GM21390 (cell line): ENCODE data around the gene SNAP47.
"Not testable (repeated sequence)": the region's sequence is repeated elsewhere in the genome, so short reads cannot be mapped to it uniquely, and the experiment has no call there.

ENCODE experiments used
- ATAC-seq: cut with Tn5 transposase; IDR thresholded peaks from one replicate; pipeline ENCODE4 v1.9.1; 2021; ENCODE audit not compliant: unreplicated experiment

Gene SNAP47

GRCh38 chr1:227734856-227735538 is at the start of gene SNAP47, which contains the start of gene JMJD4:
Gene SNAP47 (plus strand): TSS chr1:227735435. CDS start chr1:227747737, 12,302 bp downstream.
Gene JMJD4 (minus strand): TSS chr1:227735302. CDS start chr1:227735273, 29 bp downstream.
- ATAC-seq = peak; percentile 92

- ATAC-seq = no peak
Measured at GRCh38 chr1:227685807-227686206, 49.4 kb upstream of the SNAP47 start.

- no peak for ATAC-seq
Measured at GRCh38 chr1:227697321-227697864, 37.8 kb upstream of the SNAP47 start.

- ATAC-seq = not testable (repeated sequence)
Measured at GRCh38 chr1:227701631-227702030, 33.6 kb upstream of the SNAP47 start.

GRCh38 chr1:227707846-227708245 is 27.4 kb upstream of the SNAP47 start:
- no peak for ATAC-seq

- ATAC-seq = no peak
Measured at GRCh38 chr1:227709451-227709850, 25.8 kb upstream of the SNAP47 start.

- not testable (repeated sequence) for ATAC-seq
Measured at GRCh38 chr1:227710474-227710873, 24.8 kb upstream of the SNAP47 start.

GRCh38 chr1:227712648-227713047 is 22.6 kb upstream of the SNAP47 start:
- peak; percentile 76 for ATAC-seq

- no peak for ATAC-seq
Measured at GRCh38 chr1:227718932-227719331, 16.3 kb upstream of the SNAP47 start.

- ATAC-seq = no peak
Measured at GRCh38 chr1:227723474-227723873, 11.8 kb upstream of the SNAP47 start.

GRCh38 chr1:227725046-227725445 is 10.2 kb upstream of the SNAP47 start:
- no peak for ATAC-seq

GRCh38 chr1:227726318-227726717 is 8.9 kb upstream of the SNAP47 start:
- no peak for ATAC-seq

GRCh38 chr1:227726924-227727599 is 8.2 kb upstream of the SNAP47 start:
- no peak for ATAC-seq

GRCh38 chr1:227728059-227728891 is 7.0 kb upstream of the SNAP47 start:
- ATAC-seq = no peak

GRCh38 chr1:227728892-227729143 is 6.4 kb upstream of the SNAP47 start:
- ATAC-seq = no peak

GRCh38 chr1:227729144-227729880 is 5.9 kb upstream of the SNAP47 start:
- no peak for ATAC-seq

GRCh38 chr1:227729881-227730629 is 5.2 kb upstream of the SNAP47 start:
- ATAC-seq = no peak

- ATAC-seq = no peak
Measured at GRCh38 chr1:227730630-227731151, 4.5 kb upstream of the SNAP47 start.

- no peak for ATAC-seq
Measured at GRCh38 chr1:227731241-227731677, 4.0 kb upstream of the SNAP47 start.
